Neural progenitor cell (in vitro differentiated cells): ENCODE results near the gene PTPRC.

ENCODE experiments used
- CTCF ChIP-seq: fragments of 200-600 bp; sonication (generic); IDR thresholded peaks from 2 replicates; pipeline ENCODE4 v1.5.1; 2017; ENCODE audit warnings: antibody characterized with exemption, mild to moderate bottlenecking
- EZH2 ChIP-seq: fragments of 200-600 bp; sonication (generic); IDR thresholded peaks from 2 replicates; pipeline ENCODE4 v1.6.1; 2017; ENCODE audit warnings: antibody characterized with exemption, mild to moderate bottlenecking, moderate library complexity
- EZH2phosphoT487 ChIP-seq: fragments of 200-600 bp; sonication (generic); IDR thresholded peaks from 2 replicates; pipeline ENCODE4 v1.6.1; 2017; ENCODE audit warnings: antibody characterized with exemption

GRCh38 chr1:198667186-198667585 is 28.3 kb downstream of the PTPRC start:
- no peak for TF ChIP-seq CTCF
- TF ChIP-seq EZH2, result no peak
- TF ChIP-seq EZH2phosphoT487, result no peak
